ENCODE measurements around the gene PDE4D.

- no peak for TF ChIP-seq CTCF (IDR thresholded peaks at IDR 0.05)
- TF ChIP-seq POLR2A (IDR thresholded peaks at IDR 0.05), result no peak
- TF ChIP-seq EP300 (IDR thresholded peaks at IDR 0.05), result no peak
Measured at GRCh38 chr5:59279979-59280378, 613.5 kb downstream of the PDE4D start.
